GM19023 (cell line): ENCODE results near the gene FAM25A.
A peak's percentile ranks its signal among the peaks of the same experiment; 100 is the strongest.
"Not testable (repeated sequence)": the region's sequence is repeated elsewhere in the genome, so short reads cannot be mapped to it uniquely, and the experiment has no call there.

ENCODE experiments used
- ATAC-seq: cut with Tn5 transposase; IDR thresholded peaks from one replicate; pipeline ENCODE4 v1.9.1; 2021; ENCODE audit warnings: mild to moderate bottlenecking, moderate library complexity; ENCODE audit not compliant: unreplicated experiment

FAM25A gene

DNA sequence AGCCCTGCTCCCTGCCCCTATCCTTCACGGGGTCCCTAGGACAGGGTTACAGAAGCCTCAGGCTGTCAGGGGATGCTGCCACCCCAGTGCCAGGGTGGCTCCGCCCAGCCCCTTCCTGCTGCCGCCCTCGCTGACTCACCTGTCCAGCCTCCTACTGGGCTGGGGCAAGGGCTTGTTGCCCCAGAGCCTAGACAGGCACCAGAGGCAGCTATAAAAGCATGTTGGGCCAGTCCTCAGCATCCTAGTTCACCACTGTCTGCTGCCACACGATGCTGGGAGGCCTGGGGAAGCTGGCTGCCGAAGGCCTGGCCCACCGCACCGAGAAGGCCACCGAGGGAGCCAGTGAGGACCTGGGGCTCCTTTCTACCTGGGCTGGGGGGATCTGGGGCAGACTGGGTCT, at the start of gene FAM25A:
FAM25A (plus strand) TSS at position 239 of the 400 bp plus-strand sequence; CDS start at position 270, 31 bp downstream.
- not testable (repeated sequence) for ATAC-seq

DNA sequence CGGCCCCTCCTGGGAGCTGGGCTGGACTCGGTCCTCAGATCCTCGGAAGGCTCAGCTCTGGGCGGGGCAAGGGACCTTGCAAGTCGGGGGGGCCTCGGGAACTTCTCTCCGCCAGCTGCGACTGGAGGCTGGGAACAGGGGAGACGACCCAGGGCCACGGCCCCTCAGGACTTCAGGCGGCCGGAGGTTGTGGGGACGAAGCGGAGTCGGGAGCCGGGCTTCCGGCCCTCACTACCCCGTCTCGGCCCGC, 49.2 kb upstream of the FAM25A start:
- no peak for ATAC-seq

DNA sequence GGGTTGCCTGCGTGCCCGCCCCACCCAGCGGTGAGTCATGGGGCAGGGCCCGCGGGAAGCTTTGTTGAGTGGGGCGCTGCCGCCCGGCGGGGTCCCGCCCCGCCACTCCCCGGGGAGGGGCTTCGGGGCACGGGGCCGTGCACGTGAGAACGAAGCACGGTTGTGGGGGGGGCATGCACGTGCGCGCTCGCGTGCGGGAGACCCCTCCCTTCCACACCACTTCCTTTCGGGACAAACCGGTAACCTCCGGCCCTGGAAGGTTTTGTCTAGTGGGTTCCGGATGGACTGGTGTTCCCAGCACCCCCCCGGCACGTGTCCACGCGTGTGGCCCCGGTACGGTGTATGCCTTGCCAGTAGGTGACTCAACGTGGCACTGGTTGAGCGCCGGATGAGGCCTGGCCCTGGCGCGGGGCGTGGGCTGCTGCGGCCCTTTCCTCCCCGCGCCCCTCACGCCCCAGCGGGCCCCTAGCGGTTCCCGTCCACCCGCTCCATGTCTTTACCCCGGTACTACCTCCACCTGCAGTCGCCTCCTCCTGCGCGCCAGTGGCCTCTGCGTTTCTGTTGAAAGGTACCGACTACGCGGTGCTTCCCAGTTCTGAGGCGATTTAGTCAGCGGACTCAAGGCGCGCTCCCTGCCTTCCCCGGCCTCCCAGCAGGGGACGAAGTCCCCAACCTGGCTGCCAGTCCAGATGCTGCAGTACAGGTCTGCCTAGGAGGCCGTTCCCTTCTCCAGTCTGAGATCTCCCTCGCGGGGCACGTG, 48.7 kb upstream of the FAM25A start:
- peak; percentile 72 for ATAC-seq

DNA sequence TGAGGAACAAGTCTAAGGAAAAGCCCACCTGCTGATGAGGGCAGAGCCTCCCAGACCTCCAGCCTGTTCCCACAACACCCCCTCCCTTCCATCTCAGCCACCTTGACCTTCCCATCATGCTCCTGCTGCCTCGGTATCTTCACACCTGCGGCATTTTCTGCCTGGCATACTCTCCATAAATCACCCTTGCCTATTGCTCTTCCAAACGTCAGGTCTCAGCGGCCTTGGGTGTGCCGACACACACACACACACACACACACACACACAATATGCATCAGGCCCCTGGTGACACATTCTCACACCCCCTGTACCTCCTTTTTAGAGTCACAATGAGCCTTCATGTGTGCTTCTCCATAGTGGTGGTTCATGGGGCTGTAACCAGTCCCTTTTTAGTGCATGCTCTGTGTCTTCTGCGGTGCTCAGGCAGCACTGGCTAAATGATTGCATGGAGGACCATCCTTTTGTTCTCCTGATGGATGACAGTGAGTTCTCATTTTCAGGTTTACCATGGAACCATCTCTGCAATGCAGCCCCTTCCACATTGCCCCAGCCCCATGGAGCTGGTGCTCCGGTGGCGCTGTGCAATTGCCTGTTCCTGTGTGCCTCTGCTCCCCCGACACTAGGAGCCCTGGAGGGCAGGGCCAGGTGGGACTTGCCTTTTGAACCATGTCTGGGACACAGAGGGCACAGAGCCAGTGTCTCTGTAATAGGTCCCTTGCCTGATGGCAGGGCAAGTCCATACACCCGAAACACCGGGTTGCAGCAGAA, 47.3 kb upstream of the FAM25A start:
- no peak for ATAC-seq

DNA sequence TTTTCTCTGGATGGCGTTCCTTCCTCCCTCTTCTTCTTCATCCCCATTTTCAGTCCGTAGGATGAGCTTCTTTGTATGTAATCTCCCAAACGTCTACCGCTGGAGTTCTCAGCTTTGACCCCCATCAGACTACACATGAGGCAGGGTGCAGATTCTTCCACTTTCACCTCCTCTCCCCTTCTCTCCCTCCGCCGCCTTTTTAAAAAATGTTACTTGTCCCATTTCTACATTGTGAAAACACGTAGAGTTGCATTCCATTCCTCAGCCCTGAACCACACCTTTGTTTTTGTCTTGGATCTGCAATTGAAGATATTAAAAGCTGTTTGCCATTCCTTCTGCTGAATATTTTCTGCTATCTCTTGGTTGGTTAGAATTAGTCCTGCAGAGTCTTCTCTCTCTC, 45.6 kb upstream of the FAM25A start:
- ATAC-seq = no peak

- no peak for ATAC-seq
These were observed 43.6 kb upstream of the FAM25A start for GRCh38 chr10:86976362-86977056.

DNA sequence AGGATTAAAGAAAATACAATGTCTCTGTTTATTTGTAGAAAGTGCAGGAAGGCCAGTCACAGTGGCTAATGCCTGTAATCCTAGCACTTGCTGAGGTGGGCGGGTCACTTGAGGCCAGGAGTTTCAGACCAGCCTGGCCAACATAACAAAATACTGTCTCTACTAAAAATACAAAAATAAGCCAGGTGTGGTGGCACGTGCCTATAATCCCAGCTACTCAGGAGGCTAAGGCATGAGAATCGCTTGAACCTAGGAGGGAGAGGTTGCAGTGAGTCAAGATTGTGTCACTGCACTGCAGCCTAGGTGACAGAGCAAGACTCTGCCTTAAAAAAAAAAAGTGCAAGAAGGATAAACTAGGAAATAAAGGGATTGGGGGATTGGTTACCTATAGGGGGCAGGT, 41.6 kb upstream of the FAM25A start:
- ATAC-seq = not testable (repeated sequence)

GRCh38 chr10:86979296-86979818, 40.7 kb upstream of the FAM25A start:
- no peak for ATAC-seq

DNA sequence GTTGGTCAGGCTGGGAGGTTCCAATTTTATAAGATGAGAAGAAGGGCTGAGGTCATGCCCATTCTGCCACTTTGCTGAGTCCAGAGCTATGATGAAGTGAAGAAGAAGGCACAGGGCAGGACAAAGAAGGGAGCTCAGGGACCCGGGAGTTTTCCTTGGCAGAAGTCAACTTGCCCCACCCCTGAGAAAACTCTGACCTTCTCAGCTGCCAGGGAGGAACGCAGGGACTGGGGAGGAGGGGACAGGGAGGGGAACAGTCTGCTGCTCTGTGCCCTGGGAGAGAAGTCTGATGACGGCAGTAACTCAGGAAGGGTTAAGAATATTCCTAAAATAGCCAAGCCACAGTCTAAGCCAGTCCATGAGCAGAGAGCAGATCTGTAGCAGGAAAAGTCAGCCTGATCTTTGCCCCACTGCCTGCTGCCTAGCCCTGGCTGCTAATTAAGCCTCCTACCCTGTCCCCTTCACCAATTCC, 40.1 kb upstream of the FAM25A start:
- no peak for ATAC-seq

DNA sequence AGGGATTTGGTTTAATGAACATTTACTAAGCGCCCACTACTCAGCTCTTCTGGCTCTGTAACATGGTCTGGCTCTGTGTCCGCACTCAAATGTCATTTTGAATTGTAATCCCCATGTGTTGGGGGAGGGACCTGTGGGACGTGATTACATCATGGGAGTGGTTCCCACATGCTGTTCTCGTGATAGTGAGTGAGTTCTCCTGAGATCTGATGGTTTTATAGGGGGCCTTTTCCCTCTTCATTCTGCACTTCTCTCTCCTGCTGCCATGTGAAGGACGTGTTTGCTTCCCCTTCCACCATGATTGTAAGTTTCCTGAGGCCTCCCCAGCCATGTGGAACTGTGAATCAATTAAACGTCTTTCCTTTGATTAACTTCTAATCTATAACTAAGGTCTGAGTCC, 39.1 kb upstream of the FAM25A start:
- ATAC-seq = not testable (repeated sequence)

- ATAC-seq = no peak
These were observed 38.4 kb upstream of the FAM25A start for GRCh38 chr10:86981716-86982115.

- not testable (repeated sequence) for ATAC-seq
These were observed 35.6 kb upstream of the FAM25A start for GRCh38 chr10:86984498-86984897.

DNA sequence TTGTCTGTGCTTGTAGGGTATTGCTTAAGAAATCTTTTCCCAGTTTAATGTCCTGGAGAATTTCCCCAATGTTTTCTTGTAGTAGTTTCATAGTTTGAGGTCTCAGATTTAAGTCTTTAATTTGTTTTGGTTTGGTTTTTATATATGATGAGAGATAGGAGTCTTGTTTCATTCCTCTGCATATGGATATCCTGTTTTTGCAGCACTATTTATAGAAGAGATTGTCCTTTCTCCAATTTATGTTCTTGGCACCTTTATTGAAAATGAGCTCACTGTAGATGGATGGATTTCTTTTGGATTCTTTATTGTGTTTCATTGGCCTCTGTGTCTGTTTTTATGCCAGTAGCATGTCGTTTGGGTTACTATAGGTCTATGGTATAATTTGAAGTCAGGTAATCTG, 31.6 kb upstream of the FAM25A start:
- no peak for ATAC-seq

GRCh38 chr10:86991362-86991761, 28.7 kb upstream of the FAM25A start:
- ATAC-seq = not testable (repeated sequence)

GRCh38 chr10:86992456-86992855, 27.6 kb upstream of the FAM25A start:
- ATAC-seq = no peak

DNA sequence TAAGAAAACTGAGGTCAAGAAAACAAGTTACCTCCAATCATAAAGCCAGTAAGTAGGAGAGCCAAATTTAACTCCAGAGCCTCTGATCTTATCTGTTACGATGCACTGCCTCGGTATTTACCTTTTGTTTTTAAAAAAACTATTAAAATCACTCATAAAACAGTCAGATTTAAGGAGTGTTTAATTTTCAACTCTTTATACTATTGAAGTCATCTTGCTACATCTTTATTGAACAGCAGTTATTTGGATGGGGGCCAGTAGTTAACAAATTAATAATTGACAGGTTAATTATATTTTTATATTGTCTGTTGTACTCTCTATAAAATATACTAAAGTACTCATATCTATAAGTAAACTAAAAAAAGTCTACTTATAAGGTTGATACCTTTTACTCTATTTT, 27.2 kb upstream of the FAM25A start:
- no peak for ATAC-seq

DNA sequence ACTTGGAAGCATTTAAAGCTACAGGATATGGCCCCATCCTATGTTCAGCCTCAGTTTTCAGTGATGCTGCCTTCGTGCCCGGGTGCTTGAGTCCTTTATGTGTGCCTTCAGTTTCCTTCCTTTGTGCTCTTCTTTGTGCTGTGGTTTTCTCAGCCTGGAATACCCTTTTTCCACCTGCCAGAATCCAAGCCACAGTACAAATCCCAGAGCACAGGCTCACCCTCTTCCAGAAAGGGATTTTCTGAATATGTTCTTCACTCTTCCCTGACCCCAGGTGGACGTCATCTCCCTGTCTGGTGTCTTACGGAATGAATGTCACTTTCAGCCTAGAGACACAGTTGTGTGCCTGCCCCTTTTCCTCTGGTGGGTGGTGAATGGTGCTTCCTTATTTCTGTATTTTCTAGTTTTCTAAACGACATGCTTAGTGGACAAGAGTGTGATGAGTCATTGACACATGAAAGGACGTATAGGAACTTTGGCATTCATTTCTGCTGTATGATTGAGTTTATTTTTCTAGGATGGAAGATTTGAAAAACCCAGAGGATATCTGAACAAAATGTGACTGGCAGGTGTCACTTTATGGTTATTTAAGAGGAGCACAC, 20.2 kb upstream of the FAM25A start:
- not testable (repeated sequence) for ATAC-seq

GRCh38 chr10:87000491-87000890, 19.6 kb upstream of the FAM25A start:
- no peak for ATAC-seq

- not testable (repeated sequence) for ATAC-seq
These were observed 13.0 kb upstream of the FAM25A start for GRCh38 chr10:87007124-87007523.

DNA sequence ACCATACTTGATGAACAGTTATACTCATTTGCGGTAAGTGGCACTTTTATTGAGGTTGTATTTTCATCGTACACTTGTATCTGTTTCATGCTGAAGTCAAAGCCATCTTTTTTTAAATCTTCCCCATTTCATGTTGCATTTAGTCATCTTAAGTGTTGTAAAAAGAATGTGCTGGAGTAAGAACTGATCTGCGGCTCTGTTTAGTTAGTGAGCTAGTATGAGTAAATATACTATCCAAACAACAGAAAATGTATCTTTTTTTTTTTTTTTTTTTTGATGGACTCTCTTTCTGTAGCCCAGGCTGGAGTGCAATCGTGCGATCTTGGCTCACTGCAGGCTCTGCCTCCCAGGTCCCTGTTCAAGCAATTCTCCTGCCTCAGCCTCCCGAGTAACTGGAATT, 12.4 kb upstream of the FAM25A start:
- not testable (repeated sequence) for ATAC-seq

GRCh38 chr10:87008303-87008702, 11.8 kb upstream of the FAM25A start:
- ATAC-seq = not testable (repeated sequence)
